Stimulated activated naive CD8-positive, alpha-beta T cell treated with anti-CD3 and anti-CD28 coated beads, Interleukin-15, Interleukin-2, amounts not matched to agents 100 ng/mL and 50 ng/mL, for 24 hours (primary cell): ENCODE data around the gene TGM5.
"Not testable (repeated sequence)": the region's sequence is repeated elsewhere in the genome, so short reads cannot be mapped to it uniquely, and the experiment has no call there.

Experiments
- H3K27ac Mint-ChIP-seq: one replicate; pipeline ENCODE4 v1.8.0; 2021; ENCODE audit warnings: mild to moderate bottlenecking, mixed read lengths
- H3K27me3 Mint-ChIP-seq: one replicate; pipeline ENCODE4 v1.8.0; 2021; ENCODE audit warnings: mixed read lengths
- H3K36me3 Mint-ChIP-seq: one replicate; pipeline ENCODE4 v1.8.0; 2021; ENCODE audit warnings: low read depth, mixed read lengths
- H3K4me1 Mint-ChIP-seq: one replicate; pipeline ENCODE4 v1.8.0; 2021; ENCODE audit warnings: low read depth, mixed read lengths
- H3K4me3 Mint-ChIP-seq: one replicate; pipeline ENCODE4 v1.8.0; 2021; ENCODE audit warnings: mild to moderate bottlenecking, mixed read lengths
- H3K9me3 Mint-ChIP-seq: one replicate; pipeline ENCODE4 v1.8.0; 2021; ENCODE audit warnings: mixed read lengths

TGM5 gene

DNA sequence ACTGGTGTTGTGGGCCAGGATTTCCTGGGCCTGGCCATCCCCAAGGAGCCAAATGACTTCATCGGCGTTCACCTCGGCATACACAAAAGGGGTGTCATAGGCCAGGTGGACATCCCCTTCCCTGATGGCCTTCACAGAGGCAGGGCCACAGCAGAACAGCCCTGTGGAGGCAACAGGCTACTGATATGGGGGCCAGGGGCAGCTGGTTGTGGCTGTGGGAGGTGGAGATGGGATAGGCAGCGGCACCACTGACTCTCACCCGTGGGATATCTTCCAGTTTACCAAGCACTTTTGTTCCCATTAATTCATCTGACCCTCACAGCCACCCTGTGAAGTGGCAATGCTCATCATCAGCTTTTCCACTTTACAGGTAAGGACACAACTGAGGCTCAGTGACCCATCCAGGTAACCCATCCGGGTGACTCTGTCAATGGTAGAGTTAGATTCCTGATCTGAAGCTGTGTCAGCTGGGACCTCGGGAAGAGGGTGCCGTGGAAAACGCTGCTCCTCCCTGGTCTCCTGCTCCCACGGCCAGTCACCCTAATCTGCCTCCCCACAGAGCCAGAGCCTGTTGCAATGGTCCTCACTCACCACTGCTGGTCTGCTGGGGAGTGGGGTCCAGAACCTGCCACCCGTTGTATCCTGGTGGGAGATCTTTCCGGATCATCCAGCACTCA lies 15.3 kb upstream of the TGM5 start:
- no peak overlapping the region for H3K4me3 Mint-ChIP-seq
- H3K4me1 Mint-ChIP-seq, result no peaks in the 10 kb centered on the region
- no peaks in the 10 kb centered on the region for H3K27me3 Mint-ChIP-seq
- no peak overlapping the region for H3K27ac Mint-ChIP-seq
- no peaks in the 10 kb centered on the region for H3K36me3 Mint-ChIP-seq
- H3K9me3 Mint-ChIP-seq, result no peaks in the 10 kb centered on the region

DNA sequence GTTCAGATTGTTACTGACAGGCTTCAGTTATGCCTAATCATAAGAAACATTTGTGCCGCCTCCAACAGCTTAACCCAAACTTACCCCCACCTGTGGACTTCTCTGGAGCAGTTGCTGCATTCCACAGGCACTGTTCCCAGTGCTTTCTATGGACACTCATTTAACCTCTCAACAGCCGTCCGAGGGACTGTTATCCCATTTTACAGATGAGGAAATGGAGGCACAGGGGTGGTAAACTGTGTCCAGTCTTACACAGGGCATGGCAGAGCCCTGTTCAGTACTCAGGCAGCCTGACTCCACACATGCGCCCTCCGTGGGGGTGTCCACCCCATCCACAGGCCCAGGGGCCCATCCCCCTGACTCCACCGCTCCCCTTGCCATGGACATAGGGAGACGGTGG lies 14.3 kb upstream of the TGM5 start:
- Mint-ChIP-seq H3K4me1 (no peaks in the 10 kb centered on the region), H3K9me3 (no peaks in the 10 kb centered on the region), H3K4me3 (no peak overlapping the region), H3K27me3 (no peaks in the 10 kb centered on the region), H3K27ac (no peak overlapping the region), H3K36me3 (no peaks in the 10 kb centered on the region)

DNA sequence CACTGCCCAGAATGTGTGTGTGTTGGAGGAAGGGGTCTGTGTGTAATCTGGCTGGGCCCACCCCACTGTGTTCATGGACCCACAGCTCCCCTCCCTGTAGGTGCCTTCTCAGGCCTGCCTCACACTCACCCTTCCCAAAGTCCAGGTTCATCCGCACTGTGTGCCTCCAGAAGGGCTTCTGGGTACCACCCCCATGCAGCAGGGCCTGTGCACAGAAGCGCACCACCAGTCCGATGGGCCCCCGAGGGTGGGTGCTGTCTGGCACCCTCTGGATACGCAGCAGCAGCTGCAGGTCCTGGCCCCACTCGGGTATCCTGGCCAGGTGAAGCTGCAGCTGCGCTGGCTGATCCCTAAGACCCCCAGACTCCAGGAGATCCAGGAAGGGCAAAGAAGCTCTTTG lies 12.8 kb upstream of the TGM5 start:
- H3K9me3 Mint-ChIP-seq, result no peaks in the 10 kb centered on the region
- H3K36me3 Mint-ChIP-seq, result no peaks in the 10 kb centered on the region
- H3K4me1 Mint-ChIP-seq, result no peaks in the 10 kb centered on the region
- no peak overlapping the region for H3K4me3 Mint-ChIP-seq
- no peak overlapping the region for H3K27ac Mint-ChIP-seq
- H3K27me3 Mint-ChIP-seq, result no peaks in the 10 kb centered on the region

DNA sequence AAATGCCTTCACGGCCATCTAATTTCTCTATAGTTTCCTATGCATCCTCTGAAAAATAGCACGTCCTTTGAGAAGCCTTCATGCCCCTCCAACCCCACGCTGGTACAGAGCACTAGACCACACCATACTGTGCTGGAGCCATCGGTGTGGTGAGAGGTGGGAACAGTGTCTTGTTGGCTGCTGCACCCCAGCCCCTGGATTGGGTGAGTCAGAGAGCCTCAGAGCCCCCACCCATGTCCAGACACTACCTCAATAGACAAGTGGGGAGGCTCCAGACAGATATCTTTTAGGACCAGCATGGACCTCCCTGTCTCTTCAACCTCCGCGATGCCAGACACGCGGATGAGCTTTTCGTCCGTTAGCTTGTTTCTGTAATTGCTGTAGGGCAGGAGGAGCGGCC lies 12.1 kb upstream of the TGM5 start:
- H3K4me3 Mint-ChIP-seq, result no peak overlapping the region
- H3K27me3 Mint-ChIP-seq, result no peaks in the 10 kb centered on the region
- H3K36me3 Mint-ChIP-seq, result no peaks in the 10 kb centered on the region
- no peak overlapping the region for H3K27ac Mint-ChIP-seq
- H3K4me1 Mint-ChIP-seq, result no peaks in the 10 kb centered on the region
- no peaks in the 10 kb centered on the region for H3K9me3 Mint-ChIP-seq

DNA sequence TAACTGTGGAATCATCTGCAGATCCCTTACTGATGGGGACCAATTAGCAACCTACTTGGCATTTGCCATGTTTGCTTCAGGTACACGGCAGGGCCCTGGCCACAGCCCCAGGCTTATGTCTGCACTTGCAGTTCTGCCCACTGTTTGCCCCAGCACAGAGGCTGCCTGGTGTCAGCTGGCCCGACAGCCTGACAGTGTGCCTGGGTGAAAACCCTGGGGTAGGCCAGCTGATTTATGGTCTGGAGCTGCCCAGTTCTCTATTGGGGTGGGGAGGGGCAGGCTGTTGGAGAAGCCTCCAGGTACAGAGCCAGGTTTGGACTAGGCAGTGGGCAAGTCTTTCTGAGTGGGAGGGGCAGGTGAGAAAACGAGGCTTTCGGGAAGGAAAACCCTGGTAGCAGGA lies 11.2 kb upstream of the TGM5 start:
- H3K27ac Mint-ChIP-seq, result no peak overlapping the region
- no peaks in the 10 kb centered on the region for H3K9me3 Mint-ChIP-seq
- H3K4me3 Mint-ChIP-seq, result no peak overlapping the region
- H3K4me1 Mint-ChIP-seq, result no peaks in the 10 kb centered on the region
- no peaks in the 10 kb centered on the region for H3K27me3 Mint-ChIP-seq
- no peaks in the 10 kb centered on the region for H3K36me3 Mint-ChIP-seq

DNA sequence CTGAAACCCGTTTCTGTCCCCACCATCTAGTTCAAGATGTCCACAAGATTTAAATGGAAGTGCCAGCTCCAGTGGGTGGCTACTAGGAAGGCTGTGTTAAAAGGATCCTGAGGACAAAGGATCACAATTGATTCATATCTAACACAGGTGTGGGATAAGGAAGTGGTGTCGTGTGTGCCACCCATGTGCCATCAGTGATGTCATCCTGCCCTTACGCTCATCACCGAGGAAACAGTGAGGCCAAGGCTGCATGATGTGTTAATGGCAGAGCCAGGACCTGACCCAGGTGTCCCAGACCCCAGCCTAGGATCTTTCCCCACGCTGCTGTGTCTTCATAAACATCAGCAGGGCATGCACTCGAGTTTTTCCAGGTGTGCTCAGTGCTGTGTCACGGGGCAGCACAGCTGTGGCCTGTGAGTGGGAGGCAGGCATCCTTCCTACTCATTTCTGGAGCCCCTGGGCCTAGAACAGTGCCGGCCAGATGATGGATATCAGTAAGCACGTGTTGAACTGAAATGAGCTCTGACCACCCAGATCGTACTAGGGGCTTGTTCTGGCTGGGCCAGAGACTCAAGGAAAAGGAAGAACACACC lies 10.6 kb upstream of the TGM5 start:
- H3K9me3 Mint-ChIP-seq, result peaks cover under 1% of the 10 kb centered on the region
- no peak overlapping the region for H3K4me3 Mint-ChIP-seq
- H3K4me1 Mint-ChIP-seq, result no peaks in the 10 kb centered on the region
- H3K27me3 Mint-ChIP-seq, result no peaks in the 10 kb centered on the region
- no peaks in the 10 kb centered on the region for H3K36me3 Mint-ChIP-seq
- no peak overlapping the region for H3K27ac Mint-ChIP-seq

DNA sequence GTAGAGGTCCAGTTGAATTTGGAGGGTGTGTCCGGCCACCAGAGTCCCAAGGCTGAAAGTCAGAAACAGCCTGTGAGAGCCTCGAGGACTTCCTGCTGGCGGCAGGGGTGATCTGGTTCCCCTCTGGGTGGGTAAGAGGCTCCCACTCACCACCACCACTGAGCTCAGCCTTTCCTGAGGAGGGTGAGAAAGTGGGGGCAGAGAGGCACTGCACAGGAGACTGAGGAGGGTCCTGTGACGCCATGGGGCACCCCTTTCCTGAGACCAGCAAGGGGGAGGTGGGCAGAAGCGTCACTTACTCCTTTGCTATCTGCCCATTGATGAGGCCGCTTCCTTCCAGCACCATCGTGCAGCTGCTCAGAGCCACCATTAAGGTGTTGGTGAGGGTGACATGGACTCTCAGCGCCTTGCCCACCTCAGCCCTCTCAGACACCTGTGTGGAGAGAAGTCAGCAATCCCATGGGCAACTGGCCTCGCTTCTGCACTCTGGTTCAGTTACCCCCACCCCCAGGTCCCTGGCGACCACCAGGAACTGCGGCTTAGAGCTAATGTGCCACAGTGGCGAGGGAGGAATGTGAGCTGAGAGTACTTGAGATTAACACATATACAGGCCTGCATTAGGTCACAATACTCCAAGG lies 10.0 kb upstream of the TGM5 start:
- H3K4me1 Mint-ChIP-seq, result no peaks in the 10 kb centered on the region
- H3K27me3 Mint-ChIP-seq, result peaks cover 5% of the 10 kb centered on the region
- no peak overlapping the region for H3K27ac Mint-ChIP-seq
- H3K36me3 Mint-ChIP-seq, result no peaks in the 10 kb centered on the region
- H3K4me3 Mint-ChIP-seq, result no peak overlapping the region
- H3K9me3 Mint-ChIP-seq, result peaks cover 4% of the 10 kb centered on the region

DNA sequence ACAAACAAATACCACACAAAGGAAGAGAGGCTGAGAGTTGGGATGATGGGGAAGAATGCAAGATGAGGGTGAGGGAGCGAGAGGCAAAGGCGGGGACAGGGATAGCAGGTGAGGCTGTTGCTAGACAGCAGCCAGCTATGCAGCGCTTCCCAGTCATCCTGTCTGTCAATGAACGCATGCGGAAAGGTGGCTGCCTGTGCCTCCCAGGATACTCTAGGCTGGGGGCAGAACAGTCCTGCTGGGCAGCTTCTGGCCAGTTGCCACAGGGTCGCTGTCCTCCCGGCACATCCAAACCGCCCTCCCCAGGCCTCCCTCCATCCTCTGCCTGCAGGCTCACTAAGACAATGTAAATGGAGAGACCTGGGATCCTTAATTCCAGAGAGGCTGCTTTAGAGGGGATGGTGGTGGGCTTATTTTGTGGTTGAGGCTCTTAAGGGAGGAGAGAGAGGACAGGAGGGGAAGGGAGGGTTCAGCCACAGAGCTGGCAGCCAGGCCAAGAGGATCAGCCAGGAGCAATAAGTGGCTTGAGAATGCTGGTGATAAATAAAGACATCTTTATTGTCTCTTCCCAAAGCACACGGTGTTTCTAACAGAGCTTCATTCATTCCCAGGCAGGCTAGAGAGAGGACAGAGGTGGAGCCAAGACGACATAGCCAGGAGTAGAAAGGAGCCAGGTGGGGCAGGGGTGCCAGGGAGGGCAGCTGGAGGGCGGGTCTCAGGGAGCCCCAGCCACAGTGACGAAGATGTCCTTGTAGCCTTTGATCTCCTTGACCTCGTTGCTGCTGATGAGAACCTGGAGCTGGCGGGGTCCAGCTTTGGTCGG lies 9.2 kb upstream of the TGM5 start:
- H3K36me3 Mint-ChIP-seq, result no peaks in the 10 kb centered on the region
- peaks cover 5% of the 10 kb centered on the region for H3K4me1 Mint-ChIP-seq
- no peak overlapping the region for H3K27ac Mint-ChIP-seq
- peaks cover 4% of the 10 kb centered on the region for H3K9me3 Mint-ChIP-seq
- no peak overlapping the region for H3K4me3 Mint-ChIP-seq
- peaks cover 5% of the 10 kb centered on the region for H3K27me3 Mint-ChIP-seq

DNA sequence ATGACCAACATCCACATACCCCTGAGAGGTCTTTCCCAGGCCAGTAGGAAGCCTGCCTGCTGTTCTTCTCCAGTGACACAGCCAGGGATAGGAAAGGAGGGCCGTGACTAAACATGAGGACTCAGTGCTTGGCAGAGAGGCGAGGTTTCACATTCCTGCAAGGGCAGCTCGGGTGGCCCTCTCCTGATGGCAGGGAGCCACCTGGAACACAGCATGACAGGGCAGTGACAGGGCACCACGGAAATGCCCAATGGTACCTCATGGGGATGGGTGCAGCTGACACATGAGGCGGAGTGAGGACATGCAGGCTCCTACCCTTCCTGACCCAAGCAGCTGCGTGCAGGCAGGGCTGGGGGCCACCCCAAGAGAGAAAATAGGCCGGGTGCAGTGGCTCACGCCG lies 7.4 kb upstream of the TGM5 start:
- no peak overlapping the region for H3K27ac Mint-ChIP-seq
- H3K4me1 Mint-ChIP-seq, result peaks cover 18% of the 10 kb centered on the region
- peaks cover 4% of the 10 kb centered on the region for H3K9me3 Mint-ChIP-seq
- H3K27me3 Mint-ChIP-seq, result peaks cover 9% of the 10 kb centered on the region
- H3K4me3 Mint-ChIP-seq, result no peak overlapping the region
- H3K36me3 Mint-ChIP-seq, result no peaks in the 10 kb centered on the region

DNA sequence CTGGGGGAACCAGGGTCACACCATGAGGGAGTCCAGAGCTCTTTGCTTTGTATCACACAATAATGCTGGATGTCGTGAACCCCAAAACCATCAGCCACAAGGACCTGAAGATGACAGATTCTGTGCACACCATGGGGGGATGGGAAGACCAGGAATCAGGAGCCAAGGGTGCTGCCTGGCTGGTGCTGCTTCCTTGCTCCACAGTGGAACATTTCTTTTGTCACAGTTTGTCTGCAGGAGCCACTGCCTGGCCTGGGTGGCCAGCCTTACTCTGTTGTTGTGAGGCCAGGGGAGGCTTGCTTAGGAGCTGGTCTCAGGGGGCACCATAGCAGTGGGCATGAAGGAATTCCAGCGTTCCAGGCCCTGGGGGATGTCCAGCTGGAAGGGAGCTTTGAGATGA lies 6.5 kb upstream of the TGM5 start:
- Mint-ChIP-seq H3K9me3 (peaks cover 4% of the 10 kb centered on the region), H3K36me3 (no peaks in the 10 kb centered on the region), H3K27me3 (peaks cover 17% of the 10 kb centered on the region), H3K4me3 (no peak overlapping the region), H3K4me1 (peaks cover 18% of the 10 kb centered on the region), H3K27ac (no peak overlapping the region)

DNA sequence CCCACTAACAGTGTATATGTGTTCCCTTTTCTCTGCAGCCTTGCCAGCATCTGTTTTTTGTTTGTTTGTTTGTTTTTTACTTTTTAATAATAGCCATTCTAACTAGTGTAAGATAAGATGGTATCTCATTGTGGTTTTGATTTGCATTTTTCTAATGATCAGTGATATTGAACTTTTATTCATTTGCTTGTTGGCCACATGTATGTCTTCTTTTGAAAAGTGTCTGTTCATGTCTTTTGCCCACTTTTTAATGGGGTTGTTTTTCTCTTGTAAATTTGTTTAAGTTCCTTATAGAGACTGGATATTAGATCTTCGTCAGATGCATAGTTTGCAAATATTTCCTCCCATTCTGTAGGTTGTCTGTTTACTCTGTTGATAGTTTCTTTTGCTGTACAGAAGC lies 5.2 kb upstream of the TGM5 start:
- not testable (repeated sequence) for H3K9me3 Mint-ChIP-seq, H3K27ac Mint-ChIP-seq, H3K36me3 Mint-ChIP-seq, H3K4me3 Mint-ChIP-seq
- peaks cover 17% of the 10 kb centered on the region for H3K27me3 Mint-ChIP-seq
- peaks cover 18% of the 10 kb centered on the region for H3K4me1 Mint-ChIP-seq

DNA sequence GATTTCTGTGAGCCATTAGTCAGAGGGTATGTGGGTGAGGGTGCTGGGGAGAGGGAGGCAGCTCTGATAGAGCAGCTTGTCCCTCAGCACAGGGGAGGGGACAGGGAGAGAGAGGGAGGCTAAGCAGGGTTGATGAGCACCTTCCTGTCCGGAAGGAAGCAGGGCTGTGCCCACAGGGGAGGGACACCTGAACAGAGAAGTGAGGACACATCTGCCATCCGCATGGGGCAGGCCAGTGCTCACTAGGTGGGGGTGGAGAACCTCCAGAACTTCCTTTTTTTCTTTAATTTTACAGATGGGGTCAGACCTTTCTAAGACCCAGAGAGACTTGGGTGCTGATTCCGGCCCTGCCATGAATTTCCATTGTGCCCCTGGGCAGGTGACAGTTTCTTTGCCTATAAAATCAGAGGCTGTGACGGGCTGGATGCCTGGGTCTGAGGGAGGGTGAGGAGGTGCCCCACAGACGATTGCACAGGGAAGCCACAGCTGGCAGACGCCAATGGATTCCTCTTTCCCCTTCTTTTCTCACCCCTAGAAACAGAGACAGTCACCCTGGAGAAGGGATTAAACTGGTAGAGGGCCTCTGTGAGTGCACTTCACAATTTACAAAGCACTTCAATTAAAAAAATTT lies 4.1 kb upstream of the TGM5 start:
- H3K4me3 Mint-ChIP-seq, result no peak overlapping the region
- peaks cover 4% of the 10 kb centered on the region for H3K9me3 Mint-ChIP-seq
- peaks cover 17% of the 10 kb centered on the region for H3K27me3 Mint-ChIP-seq
- no peaks in the 10 kb centered on the region for H3K36me3 Mint-ChIP-seq
- peaks cover 18% of the 10 kb centered on the region for H3K4me1 Mint-ChIP-seq
- H3K27ac Mint-ChIP-seq, result no peak overlapping the region

DNA sequence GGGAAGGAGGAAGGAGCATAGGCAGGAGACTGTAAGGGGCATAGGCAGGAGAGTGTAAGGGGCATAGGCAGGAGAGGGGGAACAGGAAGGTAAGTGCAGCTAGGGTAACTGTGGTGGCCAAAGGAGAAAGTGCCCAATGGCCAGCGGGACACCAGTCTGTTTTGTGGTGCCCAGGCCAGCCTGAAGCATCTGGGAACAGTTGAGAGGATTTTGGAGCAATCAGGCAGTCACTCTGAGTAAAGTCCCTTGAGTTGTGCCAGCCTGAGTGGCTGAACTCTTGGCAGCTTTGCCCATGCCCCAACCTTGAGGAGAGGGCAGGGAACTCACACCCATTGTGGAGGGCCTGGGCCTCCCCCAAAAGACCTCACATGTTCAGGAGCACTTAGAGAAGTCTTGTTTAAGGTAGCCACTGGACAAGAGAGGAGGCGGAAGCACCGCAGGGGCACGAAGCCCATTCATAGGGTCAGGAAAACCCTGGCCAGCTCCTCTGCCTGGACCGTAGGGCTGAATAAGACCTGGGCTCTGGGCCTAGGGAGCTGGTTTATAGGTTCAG lies 3.5 kb upstream of the TGM5 start:
- H3K27ac Mint-ChIP-seq, result no peak overlapping the region
- H3K27me3 Mint-ChIP-seq, result peaks cover 17% of the 10 kb centered on the region
- H3K36me3 Mint-ChIP-seq, result no peaks in the 10 kb centered on the region
- peaks cover 18% of the 10 kb centered on the region for H3K4me1 Mint-ChIP-seq
- no peak overlapping the region for H3K4me3 Mint-ChIP-seq
- H3K9me3 Mint-ChIP-seq, result peaks cover 4% of the 10 kb centered on the region

DNA sequence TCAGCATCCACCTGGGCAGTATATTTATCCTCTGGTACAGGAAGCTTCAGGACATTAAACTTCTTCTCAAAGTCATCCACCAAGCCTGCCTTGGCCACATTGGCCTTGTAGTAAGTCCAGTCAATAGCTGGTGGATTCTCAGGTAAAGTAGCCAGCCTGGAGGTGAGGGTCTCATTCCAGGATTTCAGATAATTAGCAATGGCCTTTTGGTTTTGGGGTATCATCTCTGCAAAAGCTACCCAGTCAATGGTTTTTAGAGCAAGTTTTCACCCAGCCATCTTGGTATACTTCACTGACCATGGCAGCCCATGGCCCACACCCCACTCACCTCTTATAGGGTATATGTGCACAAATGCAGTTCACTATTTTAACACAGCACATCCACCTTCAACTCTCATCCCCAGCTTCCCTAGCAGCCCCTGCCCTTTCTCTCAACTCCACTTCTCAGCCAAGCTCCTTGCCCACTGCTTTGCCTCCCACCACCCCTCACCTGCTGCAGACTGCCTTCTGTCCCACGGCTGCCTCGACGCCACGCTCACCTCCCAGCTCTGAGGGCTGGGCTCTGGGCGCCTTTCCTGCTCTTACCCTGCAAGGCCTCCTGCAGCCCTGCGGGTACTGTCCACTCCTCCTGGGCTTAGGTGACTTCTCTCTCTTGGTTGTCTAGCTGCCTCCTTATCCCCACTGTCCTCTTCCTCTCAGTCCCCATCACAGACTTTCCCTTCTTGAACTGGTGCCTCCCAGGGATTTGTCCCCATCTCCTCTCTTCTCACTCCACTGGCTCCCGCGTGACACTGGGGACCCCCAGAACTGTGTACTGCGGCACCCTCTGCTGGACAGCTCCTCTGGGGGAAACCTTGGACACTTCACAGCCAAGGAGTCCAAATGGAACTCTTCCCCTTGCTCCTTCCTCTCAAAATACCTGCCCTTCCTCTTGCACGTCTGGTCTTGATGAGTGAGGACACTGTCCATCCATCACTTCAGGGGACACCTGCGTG lies 1.7 kb upstream of the TGM5 start:
- Mint-ChIP-seq H3K9me3 (peaks cover 4% of the 10 kb centered on the region), H3K4me1 (peaks cover 18% of the 10 kb centered on the region), H3K27ac (no peak overlapping the region), H3K36me3 (no peaks in the 10 kb centered on the region), H3K27me3 (peaks cover 24% of the 10 kb centered on the region), H3K4me3 (no peak overlapping the region)
